Renal cortex interstitium (tissue), 11 donors: ENCODE measurements around the gene CASK. TPM values are rescaled to one million over a fixed set of nuclear protein-coding genes. Genes with fewer than 3 reads are reported as not detected.

Source experiments
- DNase-seq, 11 donors: peaks; one replicate each; pipeline ENCODE4 v3.0.0-alpha.2; 2013; ENCODE audit warnings: low read depth in 9 of 11, low spot score in 4 of 11; ENCODE audit errors: extremely low read depth in 1 of 11
- polyA plus RNA-seq, 3 donors: library from polyadenylated mRNA; unstranded; fragments of 120-200 nt; gene quantifications; one replicate each; pipeline ENCODE4 v1.2.1, GENCODE V29; 2013; ENCODE audit not compliant: insufficient read length in 3 of 3

CASK gene
- polyA plus RNA-seq, 3 donors, result 44.7 to 52.3 (median 47.4) TPM

DNA sequence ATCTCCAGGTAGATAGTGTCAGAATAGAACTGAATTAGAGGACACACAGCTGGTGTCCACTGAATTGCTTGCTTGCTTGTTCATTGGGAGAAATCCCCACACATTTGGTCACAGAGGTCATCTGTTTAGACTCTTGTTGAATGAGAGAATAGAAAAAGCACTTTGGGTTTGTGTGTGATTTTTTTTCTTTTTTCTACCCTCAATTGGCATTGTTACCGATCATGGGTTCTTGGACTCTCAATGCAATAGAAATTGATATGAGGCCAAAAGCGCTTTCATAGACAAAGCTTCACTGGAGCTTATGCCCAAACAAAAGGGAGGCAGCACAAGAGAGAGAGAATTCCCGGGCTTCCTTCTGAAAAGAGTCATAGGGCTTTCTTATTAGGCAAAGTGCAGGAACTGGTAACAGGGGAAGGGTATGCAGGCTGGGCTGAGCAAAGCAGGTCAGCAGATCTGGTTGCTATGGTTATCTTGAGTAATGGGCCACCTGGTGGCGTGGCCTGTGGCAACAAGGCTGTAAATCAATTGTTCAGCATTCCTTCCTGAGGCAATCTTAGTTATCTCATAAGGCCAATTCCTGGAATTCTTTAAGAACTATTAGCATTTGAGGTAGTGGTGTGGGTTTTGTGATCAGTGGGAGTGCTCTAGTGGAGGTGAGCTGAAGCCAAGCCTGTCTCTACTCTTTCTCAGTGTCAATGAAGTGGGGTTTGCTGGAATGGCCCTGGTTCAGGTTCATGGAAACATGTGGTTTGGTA lies 204.7 kb downstream of the CASK start:
- DNase-seq, result no peak

DNA sequence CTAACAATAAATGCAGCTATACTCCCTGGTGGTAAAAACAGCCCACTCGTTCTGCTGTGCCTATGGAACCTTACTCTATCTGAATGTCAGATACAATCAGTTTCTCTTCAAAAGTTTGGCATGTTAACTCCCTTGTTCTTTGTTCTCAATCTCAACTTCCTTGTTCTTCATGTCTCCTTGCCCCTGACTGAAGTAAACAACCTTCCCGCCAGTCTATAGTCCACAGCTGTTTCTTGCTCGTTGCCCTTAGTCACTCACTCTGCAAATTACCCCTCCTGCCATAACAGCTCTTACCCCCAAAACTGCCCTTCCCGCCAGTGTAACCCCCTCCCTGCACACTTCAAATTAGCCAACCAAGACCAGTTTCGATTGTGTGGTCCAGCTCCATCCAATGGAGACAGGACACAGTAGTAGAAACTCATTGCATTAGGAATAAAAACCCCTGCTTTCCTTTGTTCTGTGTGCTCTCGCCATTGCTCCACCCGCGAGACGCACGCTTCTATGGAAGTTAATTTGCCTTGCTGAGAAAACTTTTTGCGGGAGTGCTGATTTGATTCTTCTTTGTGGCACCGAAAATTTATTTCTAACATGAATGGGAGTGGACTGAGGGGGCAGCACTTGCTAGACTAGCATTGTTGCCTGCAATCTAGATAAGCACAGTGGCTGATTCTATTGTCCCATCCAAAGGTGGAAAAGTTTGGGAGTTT lies 206.4 kb downstream of the CASK start:
- no peak for DNase-seq

DNA sequence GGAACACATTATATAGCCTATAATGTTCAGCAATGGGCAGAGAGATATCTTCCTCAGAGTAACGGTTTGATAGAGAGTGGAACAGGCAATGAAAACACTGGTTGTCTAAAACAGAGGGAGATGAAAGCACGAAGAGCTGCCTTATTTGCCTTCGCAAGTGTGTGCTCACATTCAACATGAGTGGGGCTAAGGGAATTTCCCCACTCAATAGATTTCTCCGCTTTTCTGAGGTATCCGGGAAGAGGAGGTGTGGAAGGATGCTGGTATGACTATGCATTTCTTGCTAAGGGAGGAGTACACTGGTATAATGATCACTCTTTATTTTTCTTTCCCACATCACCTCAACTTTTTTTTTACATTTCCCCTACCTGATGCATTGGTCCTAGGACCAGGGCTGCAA lies 207.1 kb downstream of the CASK start:
- no peak for DNase-seq

DNA sequence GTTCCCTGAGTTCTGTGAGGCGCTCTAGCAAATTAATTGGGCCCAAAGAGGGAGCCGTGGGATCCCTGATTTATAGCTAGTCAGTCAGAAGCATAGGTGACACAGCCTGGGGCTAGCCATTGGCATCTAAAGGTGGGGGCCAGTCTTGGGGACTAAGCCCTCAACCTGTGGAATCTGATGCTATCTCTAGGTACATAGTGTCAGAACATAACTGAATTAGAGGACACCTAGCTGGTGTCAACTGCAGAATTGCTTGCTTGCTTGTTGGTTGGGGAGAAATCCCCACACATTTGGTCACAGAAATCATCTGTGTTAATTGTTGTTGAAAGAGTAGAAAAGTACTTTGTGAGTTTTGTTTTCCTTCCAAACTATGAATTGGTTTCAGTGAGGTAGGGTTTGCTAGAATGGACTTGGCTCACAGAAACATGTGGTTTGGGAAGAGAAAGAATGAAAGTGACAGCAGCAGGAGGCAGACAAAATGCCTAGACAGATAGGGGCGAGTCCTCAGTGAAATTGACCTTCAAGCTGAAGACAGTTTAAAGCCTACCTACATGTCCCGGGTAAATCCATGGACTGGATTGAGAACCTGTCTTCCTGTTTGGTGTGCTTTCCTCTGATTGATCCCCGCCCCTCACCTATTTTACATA lies 212.2 kb downstream of the CASK start:
- DNase-seq, result no peak

DNA sequence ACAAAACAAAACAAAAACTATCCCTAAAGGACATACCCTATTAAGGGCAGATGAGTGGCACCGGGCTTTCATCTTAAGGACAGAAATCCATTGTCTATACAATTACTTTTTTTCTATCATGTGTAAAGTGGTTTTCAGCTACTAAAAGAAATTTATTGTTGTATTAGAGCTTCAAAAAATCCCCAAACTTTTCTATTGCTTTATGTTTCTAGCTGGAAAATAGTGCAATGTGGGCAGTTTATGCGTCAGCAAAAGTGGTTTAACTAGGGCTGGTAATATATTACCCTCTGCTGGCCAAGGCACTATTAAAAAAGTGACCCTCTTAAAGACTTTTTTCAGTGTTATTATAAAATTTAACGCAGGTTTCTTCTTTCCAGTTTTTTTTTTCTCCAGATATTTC lies 214.9 kb downstream of the CASK start:
- no peak for DNase-seq

DNA sequence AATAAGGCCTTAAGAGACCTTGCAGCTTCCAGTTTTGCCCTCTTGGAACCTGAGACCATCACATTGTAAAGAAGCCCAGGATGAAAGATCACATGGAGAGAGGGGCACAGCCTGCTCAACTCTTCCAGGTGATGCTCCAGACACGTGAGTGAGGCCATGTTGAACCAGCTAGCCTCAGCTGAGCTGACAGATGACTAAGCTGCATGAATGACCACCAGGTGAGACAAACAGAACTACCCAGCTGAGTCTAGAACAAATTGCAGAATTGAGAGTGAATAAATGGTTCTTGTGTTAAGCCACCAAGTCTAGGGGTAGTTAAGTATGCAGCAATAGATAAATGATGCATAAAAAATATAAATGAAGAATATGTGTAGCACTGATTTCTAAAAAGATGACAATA lies 216.1 kb downstream of the CASK start:
- no peak for DNase-seq

DNA sequence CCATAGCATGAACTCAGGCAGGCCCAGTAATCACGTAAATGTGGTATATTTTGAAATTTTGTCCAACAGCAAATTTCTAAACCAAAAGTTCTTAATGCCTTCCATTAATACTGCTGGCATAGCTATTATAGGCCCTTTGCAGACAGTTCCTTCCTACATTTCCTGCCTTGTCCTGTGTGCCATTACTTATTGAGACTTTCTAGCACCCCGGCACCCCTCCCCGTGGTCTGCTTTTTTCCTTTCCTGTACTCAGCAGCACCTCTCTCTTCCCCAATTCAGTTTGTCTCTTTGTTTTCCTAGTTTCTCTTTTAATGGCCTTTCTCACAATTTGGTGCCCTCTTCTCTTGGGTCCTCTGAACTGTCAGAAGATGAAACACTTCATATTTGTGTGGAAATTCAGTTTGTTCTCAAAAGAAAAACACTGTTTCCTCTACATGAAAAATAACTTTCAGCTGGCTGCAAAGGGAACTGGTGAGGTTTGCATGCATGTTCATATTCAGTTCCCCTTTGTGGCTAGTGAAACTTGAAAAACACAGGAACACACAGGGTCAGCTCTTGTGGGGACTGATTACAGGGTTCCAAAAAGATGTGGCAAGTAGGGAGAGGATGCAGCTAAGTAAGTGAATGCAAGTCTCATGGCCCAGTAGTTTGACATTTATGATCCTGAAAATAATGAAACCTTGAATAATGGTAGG lies 217.5 kb downstream of the CASK start:
- DNase-seq, result no peak

DNA sequence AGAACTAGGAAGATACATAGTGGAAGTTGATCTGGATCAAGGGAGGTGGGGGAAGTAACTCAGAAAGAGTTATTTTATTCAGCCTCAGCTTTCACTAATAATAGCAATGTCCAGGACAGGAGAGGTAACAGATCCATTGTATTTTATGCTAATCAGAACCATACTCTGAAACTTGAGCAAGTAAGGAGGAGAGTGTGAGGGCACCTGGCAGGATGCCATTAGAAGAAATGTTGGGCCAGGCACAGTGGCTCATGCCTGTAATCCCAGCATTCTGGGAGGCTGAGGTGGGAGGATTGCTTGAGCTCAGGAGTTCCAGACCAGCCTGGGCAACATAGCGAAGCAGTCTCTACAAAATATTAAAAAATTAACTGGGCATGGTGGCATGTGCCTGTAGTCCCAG lies 218.3 kb downstream of the CASK start:
- no peak for DNase-seq

DNA sequence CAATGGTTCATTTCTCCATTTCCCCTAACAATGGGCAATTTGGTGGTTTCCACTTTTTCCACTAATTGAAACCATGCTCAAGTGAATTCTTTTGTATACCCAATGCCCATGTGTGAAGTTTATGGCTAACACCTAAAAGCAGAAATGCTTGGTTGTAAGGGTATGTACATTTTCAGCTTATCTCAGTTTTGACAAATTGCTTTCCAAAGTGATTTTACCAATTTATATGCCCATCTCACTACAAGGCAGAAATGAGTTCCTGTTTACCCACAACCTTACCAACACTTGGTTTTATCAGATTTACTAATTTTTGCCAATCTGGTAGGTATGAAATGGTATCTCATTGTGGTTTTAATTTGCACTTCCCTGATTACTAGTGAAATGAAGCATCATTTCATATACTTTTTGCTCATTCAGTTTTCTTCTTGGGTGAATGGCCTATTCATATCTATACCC lies 219.8 kb downstream of the CASK start:
- no peak for DNase-seq

DNA sequence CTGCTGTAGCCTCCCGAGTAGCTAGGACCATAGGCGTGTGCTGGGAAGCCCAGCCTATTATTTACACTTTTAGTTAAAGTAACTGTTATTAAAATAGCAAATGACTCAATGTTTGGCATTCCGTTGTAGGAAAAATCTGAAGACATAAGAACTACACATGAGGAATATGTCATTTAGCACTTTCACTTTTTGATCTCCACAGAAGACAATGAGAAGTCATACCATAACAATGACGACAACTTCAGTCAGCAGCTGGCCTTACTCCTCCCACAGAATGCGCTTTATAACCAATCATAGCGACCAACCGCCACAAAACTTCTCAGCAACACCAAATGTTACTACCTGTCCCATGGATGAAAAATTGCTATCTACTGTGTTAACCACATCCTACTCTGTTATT lies 227.9 kb downstream of the CASK start:
- no peak for DNase-seq

DNA sequence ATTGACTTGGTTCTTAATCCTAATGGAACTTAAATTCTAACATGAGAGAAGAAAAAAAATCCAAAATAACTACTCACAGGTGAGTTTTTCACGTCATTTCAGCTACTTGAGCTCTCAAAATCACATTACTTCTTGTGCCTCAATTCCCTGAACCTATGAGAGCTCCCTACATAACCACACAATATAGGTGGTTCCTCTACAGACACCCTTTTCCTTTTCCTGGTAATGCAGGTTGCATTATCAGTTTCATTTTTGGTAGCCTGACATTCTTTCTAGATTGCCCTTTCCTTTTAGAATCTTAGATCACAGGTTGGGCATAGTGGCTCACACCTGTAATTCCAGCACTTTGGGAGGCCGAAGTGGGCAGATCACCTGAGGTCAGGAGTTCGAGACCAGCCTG lies 230.3 kb downstream of the CASK start:
- no peak for DNase-seq

DNA sequence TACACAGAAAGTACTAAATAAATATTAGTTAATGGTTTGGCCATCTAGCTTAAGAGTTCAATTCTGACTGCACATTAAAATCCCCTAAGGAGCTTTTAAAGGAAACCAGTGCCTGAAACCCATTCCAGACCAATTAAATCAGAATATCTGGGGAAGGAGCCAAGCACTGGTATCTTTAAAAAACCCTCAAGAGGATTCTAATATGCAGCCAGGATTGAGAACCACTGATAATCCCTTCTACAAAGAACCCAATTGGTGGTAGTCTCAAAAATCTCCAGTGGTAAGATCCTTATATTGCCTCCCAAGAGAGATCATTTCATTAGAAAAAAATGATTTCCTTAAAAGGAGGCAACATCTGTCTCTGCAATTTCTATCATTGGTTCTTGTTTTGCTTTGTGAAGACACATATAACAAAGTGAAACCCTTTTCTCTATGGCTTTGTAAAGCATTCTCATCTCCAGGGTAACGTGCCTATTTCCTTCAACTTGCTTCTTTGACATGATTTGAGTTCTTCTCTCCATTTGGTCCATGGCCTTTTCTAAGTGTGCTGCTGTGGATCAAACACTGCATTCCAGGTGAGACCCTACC lies 231.1 kb downstream of the CASK start:
- no peak for DNase-seq

DNA sequence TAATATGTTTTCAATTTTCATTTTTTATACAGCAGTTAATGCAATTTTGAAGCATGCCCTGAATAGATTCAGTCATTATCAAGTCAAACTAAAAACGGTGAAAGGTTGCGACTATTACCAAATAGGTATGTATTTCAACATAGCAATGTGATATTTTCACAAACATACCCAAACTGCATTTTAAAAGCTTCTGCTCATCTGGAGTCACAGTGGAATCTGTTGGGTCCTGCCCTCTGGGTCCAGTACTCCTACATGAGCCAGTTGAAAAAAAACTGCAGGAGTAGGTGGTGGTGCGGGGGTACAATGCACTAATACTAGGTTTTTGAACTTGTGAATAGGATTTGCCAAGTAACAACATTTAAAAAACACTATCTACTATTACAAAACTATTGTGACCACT lies 233.6 kb downstream of the CASK start:
- DNase-seq, result no peak

DNA sequence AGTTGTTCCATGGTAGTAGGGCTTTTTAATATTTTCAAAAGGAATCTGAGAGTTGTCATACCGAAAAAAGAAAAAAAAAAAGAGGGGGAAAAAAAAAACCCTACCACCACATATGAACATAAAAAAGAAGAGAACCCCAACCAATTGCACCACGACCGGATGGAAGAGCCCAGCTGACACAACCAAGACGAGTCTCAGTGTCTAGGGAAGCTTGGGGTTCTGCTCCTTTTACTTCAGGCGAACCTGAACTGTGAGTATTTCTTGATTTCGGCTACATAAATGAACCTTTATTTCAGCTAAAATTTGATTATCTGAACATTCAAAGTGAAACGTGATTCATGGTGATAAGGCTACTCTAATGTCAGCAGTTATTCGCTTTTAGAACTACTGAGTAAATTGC lies 234.5 kb downstream of the CASK start, which contains the start of gene GPR34:
Gene GPR34, plus strand, starts transcription at position 139 of the 400 bp plus-strand sequence. CDS start 6,661 bp downstream, outside the sequence.
- no peak for DNase-seq

DNA sequence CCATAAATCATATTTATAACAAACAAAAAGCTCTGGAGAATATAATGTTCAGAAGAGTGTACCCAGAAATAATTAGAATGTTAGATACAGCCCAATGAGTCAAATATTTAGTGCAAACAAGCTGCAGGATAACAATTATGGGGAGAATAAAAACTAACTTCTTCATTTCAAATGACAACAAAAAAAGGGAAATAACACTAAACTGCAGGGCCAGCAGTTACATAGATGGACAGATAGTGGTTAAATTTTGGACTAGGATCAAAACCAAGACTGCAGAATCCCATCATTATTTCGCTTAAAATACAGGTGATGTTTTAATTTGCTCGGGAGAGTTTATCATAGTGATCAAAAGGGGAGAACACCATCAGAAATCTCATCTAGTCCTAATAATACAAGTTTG lies 235.2 kb downstream of the CASK start:
- no peak for DNase-seq

DNA sequence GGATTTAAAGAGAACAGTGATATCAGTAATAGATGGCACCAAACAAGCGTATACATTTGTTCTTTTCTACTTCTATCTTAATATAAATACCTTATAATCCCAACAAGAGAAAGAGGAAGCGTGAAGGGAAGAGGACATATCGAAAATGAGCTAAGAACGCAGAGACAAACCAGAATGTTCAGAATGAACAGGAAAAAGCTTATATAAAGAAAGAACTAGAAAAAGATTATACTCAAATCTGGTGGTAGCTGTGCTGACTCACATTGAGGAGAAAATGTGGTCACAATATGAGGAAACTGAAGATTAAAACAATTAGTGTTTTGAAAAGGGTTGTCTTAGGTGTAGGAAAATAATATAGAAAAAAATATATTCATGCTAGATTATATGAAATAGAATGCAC lies 236.6 kb downstream of the CASK start:
- DNase-seq, result no peak

DNA sequence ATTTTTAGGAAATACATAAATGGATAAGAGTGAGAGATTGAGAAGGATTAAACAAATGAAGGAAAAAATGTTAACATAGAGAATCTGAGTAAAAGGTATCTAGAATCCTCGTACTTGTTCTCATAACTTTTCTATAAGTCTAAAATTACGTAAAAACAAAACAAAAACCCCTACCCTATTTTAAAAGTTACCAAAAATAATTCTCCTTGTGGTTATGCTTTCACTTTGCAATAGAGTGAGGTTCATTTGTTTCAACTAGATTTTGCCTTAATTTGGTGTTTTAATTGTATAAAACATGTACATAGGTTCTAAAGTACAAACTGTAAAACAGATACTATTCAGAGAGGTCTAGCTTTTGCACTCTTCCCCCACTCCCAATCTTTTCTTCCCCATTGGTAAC lies 238.4 kb downstream of the CASK start:
- no peak for DNase-seq

DNA sequence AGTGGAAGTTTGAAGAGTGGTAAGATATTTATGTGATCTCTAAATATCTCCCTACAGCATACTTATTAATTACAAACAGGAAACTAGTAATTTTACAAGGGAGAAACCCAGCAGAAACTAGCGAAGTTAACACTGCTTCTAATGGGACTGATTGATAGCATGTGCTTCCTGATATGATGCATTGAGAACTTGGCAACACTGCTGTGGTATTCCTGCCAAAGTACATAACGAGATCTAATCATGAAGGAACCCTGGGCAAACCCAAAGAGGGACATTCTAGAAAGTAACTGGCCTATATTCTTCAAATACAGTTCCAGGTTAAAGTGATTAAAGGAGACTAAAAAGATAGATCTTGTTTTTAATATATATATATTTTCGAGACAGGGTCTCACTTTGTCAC lies 239.2 kb downstream of the CASK start:
- DNase-seq, result no peak
